Measurements from ENCODE around the gene PHETA2. TPM values are rescaled to one million over a fixed set of nuclear protein-coding genes. Genes with fewer than 3 reads are reported as not detected.

Gene PHETA2
- total RNA-seq, 1 donor from 2014 or later, result 15.4 TPM

DNA sequence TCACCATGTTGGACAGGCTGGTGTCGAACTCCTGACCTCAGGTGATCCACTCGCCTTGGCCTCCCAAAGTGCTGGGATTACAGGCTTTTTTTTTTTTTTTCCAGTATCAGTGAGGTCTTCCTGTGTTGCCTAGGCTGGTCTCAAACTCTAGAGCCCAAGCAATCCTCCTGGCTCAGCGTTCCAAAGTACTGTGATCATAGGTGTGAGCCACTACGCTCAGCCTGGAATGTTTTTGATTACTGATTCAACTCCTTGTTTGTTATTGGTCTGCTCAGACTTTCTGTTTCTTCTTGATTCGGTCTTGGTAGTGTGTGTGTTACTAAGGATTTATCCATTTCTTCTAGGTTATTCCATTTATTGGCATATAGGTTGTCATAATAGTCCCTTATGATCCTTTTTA is 34.8 kb upstream of the PHETA2 start:
- Histone ChIP-seq H3K36me3 (no peaks in the 10 kb centered on the region), H3K9me3 (peaks cover 7% of the 10 kb centered on the region), H3K4me1 (no peaks in the 10 kb centered on the region), H3K4me3 (no peak overlapping the region), H3K27ac (no peak overlapping the region), H3K27me3 (no peaks in the 10 kb centered on the region)
- DNase-seq (no peak), ATAC-seq (no peak)
- intact Hi-C loops (cut with DNase I), result no loop called here
- TF ChIP-seq, protein P1, sequence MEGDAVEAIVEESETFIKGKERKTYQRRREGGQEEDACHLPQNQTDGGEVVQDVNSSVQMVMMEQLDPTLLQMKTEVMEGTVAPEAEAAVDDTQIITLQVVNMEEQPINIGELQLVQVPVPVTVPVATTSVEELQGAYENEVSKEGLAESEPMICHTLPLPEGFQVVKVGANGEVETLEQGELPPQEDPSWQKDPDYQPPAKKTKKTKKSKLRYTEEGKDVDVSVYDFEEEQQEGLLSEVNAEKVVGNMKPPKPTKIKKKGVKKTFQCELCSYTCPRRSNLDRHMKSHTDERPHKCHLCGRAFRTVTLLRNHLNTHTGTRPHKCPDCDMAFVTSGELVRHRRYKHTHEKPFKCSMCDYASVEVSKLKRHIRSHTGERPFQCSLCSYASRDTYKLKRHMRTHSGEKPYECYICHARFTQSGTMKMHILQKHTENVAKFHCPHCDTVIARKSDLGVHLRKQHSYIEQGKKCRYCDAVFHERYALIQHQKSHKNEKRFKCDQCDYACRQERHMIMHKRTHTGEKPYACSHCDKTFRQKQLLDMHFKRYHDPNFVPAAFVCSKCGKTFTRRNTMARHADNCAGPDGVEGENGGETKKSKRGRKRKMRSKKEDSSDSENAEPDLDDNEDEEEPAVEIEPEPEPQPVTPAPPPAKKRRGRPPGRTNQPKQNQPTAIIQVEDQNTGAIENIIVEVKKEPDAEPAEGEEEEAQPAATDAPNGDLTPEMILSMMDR (IDR thresholded peaks at IDR 0.05), result no peak

DNA sequence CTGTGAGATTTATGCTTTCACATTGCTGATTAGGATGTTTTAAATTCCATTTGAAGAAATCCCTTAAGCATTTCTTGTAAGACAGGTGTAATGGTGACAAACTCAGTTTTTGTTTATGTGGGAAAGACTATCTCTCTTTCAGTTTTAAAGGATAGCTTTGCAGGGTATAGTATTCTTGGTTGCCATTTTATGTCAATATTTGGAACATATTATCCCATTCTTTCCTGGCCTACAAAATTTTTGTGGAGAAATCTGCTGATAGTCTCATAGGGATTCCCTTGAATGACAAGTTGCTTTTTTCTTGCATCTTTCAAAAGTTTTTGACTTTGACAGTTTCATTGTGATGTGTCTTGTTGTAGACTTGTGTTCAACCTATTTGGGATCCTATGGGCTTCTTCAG is 32.3 kb upstream of the PHETA2 start:
- H3K36me3 ChIP-seq, result no peaks in the 10 kb centered on the region
- no peak overlapping the region for H3K4me3 ChIP-seq
- intact Hi-C loops (cut with DNase I), result no loop called here
- H3K4me1 ChIP-seq, result no peaks in the 10 kb centered on the region
- TF ChIP-seq, protein P1 (IDR thresholded peaks at IDR 0.05), result no peak
- ATAC-seq (no peak), DNase-seq (no peak)
- no peak overlapping the region for H3K27ac ChIP-seq
- H3K9me3 ChIP-seq, result peaks cover 7% of the 10 kb centered on the region
- H3K27me3 ChIP-seq, result no peaks in the 10 kb centered on the region

DNA sequence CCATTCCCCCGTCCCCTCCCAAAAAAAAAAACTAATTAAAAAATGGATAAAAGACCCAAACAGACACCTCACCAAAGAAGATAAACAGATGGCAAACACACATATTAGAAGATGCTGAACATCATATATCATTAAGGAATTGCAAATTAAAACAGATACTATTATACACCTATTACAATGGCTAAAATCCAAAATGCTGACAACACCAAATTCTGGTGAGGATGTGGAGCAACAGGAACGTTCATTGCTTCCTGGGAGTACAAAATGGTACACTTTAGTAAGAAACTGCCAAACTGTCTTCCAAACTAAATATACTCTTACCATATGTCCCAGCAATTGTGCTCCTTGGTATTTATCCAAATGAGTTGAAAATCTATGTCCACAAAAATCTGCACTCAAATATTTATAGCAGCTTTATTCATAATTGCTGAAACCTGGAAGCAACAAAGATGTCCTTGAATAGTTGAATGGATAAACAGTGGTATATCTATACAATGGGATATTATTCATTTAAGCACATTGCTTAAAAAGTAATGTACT is 23.3 kb upstream of the PHETA2 start:
- H3K4me1 ChIP-seq, result no peaks in the 10 kb centered on the region
- no peak overlapping the region for H3K4me3 ChIP-seq
- DNase-seq (no peak), ATAC-seq (no peak)
- no peaks in the 10 kb centered on the region for H3K9me3 ChIP-seq
- no peaks in the 10 kb centered on the region for H3K27me3 ChIP-seq
- no peak overlapping the region for H3K27ac ChIP-seq
- intact Hi-C loops (cut with DNase I), result no loop called here
- TF ChIP-seq, protein P1 (IDR thresholded peaks at IDR 0.05), result no peak
- no peaks in the 10 kb centered on the region for H3K36me3 ChIP-seq

DNA sequence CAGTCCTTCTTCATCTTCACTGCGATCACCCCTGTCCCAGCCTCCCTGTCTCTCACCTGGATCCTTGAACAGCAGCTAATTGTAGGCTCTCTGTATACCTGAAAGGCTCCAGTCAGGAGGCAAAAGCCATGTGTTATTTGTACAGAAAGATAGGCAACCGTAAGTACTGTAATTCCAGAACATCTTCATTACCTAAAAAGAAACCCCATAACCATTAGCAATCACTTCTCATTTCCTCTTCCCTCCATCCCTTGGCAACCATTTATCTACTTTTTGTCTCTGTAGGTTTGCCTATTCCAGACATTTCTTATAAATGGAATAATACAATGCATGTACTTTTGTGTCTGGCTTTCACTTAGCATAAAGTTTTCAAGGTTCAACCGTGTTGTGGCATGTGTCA is 21.3 kb upstream of the PHETA2 start:
- Histone ChIP-seq H3K27ac (no peak overlapping the region), H3K9me3 (peaks cover 11% of the 10 kb centered on the region), H3K4me1 (no peaks in the 10 kb centered on the region), H3K27me3 (no peaks in the 10 kb centered on the region), H3K4me3 (no peak overlapping the region), H3K36me3 (no peaks in the 10 kb centered on the region)
- intact Hi-C loops (cut with DNase I), result no loop called here
- TF ChIP-seq, protein P1 (IDR thresholded peaks at IDR 0.05), result no peak
- DNase-seq, result no peak
- ATAC-seq, result no peak

DNA sequence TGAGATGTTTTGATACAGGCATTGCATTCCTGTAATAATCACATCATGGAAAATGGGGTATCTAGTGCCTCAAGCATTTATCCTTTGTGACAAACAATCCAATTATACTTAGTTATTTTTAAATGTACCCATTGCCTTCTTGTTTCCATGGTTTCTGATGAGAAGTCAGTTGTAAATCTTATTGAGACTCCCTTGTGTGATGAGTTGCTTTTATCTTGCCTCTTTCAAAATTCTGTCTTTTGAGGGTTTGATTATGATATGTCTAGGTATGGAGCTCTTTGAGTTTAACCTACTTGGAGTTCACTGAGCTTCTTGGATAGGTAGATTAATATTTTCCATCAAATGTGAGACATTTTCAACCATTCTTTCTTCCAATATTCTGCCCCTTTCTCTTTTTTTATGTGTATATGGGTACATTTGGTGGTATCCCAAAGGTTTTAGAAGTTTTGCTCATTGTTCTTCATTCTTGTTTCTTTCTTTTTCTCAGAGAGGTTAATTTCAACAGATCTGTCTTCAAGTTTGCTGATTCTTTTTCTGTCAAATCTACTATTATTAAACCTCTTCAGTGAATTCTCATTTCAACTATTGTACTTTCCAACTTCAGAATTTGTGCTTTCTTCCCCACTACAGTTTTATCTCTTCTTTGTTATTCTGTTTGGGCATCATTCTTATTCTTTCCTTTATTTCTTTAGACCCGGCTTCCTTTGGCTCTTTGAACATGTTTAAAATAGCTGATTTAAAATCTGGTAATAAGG is 17.1 kb upstream of the PHETA2 start:
- H3K9me3 ChIP-seq, result peaks cover 11% of the 10 kb centered on the region
- H3K27me3 ChIP-seq, result no peaks in the 10 kb centered on the region
- H3K4me3 ChIP-seq, result no peak overlapping the region
- TF ChIP-seq, protein P1 (IDR thresholded peaks at IDR 0.05), result no peak
- no peaks in the 10 kb centered on the region for H3K4me1 ChIP-seq
- ATAC-seq, result no peak
- no peak for DNase-seq
- H3K27ac ChIP-seq, result no peak overlapping the region
- intact Hi-C loops (cut with DNase I), result no loop called here
- peaks cover 31% of the 10 kb centered on the region for H3K36me3 ChIP-seq
